Fibroblast of villous mesenchyme (primary cell): ENCODE results near the gene SLC24A3. TPM values are rescaled to one million over a fixed set of nuclear protein-coding genes. Genes with fewer than 3 reads are reported as not detected.

Source experiments
- DNase-seq: peaks from one replicate; pipeline ENCODE4 v3.0.0-alpha.2; 2010; ENCODE audit warnings: low read depth
- H3K4me3 ChIP-seq: 2 replicates; pipeline ENCODE4 v1.5.1; 2011; ENCODE audit warnings: low read depth, mild to moderate bottlenecking, low read length
- CTCF ChIP-seq: IDR thresholded peaks from 2 replicates; pipeline ENCODE4 v1.5.1; 2012; ENCODE audit warnings: low read depth, mild to moderate bottlenecking, low read length; ENCODE audit not compliant: insufficient read depth
- total RNA-seq: library from RNA; depleted of rRNA; stranded (reverse); fragments of >200 nt; gene quantifications from 2 replicates; pipeline ENCODE4 v1.2.3, GENCODE V29; 2012

Gene SLC24A3
- 0.86 and 4.2 TPM in 2 replicates for total RNA-seq

- H3K4me3 ChIP-seq: peak within 1 kb of the TSS; percentile 32
- DNase-seq: no peak
- no peak for TF ChIP-seq CTCF
Observed at GRCh38 chr20:19212469-19212815, at the start of gene SLC24A3. Gene SLC24A3 (plus strand): TSS chr20:19212642.

GRCh38 chr20:19170148-19170547, 42.3 kb upstream of the SLC24A3 start:
- no peak for DNase-seq
- no peak for TF ChIP-seq CTCF
- H3K4me3 ChIP-seq: no peak overlapping the region

- no peak for TF ChIP-seq CTCF
- DNase-seq: no peak
- no peak overlapping the region for H3K4me3 ChIP-seq
Observed at GRCh38 chr20:19172637-19173036, 39.8 kb upstream of the SLC24A3 start.

GRCh38 chr20:19176470-19177052, 35.9 kb upstream of the SLC24A3 start:
- TF ChIP-seq CTCF: no peak
- DNase-seq: no peak
- no peak overlapping the region for H3K4me3 ChIP-seq

DNA sequence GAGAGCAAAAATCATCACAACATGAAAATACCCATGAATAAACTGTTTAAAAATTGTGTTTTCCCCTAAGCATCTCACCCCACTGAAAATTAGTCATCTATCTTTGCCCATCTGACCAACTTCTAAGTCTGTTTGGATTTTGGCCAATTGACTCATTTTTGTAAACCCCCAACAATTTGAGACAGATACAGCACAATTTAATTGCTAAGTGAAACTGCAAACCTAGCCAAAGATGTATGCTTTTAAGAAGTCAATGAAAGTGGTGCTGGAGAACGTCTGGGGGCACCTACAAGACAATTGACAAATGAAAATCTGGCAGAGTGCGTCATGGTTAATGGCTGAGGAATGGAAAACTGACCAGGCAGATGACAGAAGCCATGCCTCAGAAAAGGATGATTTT, 30.9 kb upstream of the SLC24A3 start:
- DNase-seq: no peak
- TF ChIP-seq CTCF: no peak
- no peak overlapping the region for H3K4me3 ChIP-seq

- TF ChIP-seq CTCF: no peak
- no peak overlapping the region for H3K4me3 ChIP-seq
- DNase-seq: no peak
Observed at GRCh38 chr20:19185083-19185482, 27.4 kb upstream of the SLC24A3 start.

GRCh38 chr20:19193349-19193748, 19.1 kb upstream of the SLC24A3 start:
- no peak for TF ChIP-seq CTCF
- no peak overlapping the region for H3K4me3 ChIP-seq
- DNase-seq: no peak
